ENCODE results near the gene GDF11.

The GDF11 gene

GRCh38 chr12:55742719-55743405 is at the start of gene GDF11:
Gene GDF11, plus strand, starts transcription at chr12:55743122. Its CDS starts 195 bp downstream, at chr12:55743317.
- Histone ChIP-seq H3K4me1 (ENCODE audit: control insufficient read depth in 1 of 2, insufficient read depth in 2 of 2, low read length in 2 of 2) (peaks cover 15 to 18% of the 10 kb centered on the region in 2 donors), H3K36me3 (ENCODE audit: control insufficient read depth in 1 of 2, insufficient read depth in 2 of 2, low read length in 2 of 2) (no peaks in the 10 kb centered on the region), H3K27me3 (ENCODE audit: control insufficient read depth in 1 of 2, insufficient read depth in 2 of 2, low read length in 2 of 2) (peaks cover 3 to 12% of the 10 kb centered on the region in 2 donors), H3K27ac (ENCODE audit: low read depth, low read length) (no peak within 1 kb of the TSS), H3K9ac (ENCODE audit: low read depth in 1 of 2, low read length in 2 of 2) (peak within 1 kb of the TSS; percentile 33 to 61), H3K4me3 (ENCODE audit: low read depth in 1 of 2, low read length in 2 of 2) (peak within 1 kb of the TSS; percentile 65 to 71), H3K9me3 (ENCODE audit: control insufficient read depth in 1 of 2, low read length in 2 of 2) (no peaks in the 10 kb centered on the region)

- Histone ChIP-seq H3K27ac (ENCODE audit: low read depth, low read length) (no peak overlapping the region), H3K36me3 (ENCODE audit: control insufficient read depth in 1 of 2, insufficient read depth in 2 of 2, low read length in 2 of 2) (peaks cover 0 to 6% of the 10 kb centered on the region in 2 donors), H3K27me3 (ENCODE audit: control insufficient read depth in 1 of 2, insufficient read depth in 2 of 2, low read length in 2 of 2) (no peaks in the 10 kb centered on the region), H3K4me3 (ENCODE audit: low read depth in 1 of 2, low read length in 2 of 2) (no peak overlapping the region), H3K4me1 (ENCODE audit: control insufficient read depth in 1 of 2, insufficient read depth in 2 of 2, low read length in 2 of 2) (no peaks in the 10 kb centered on the region), H3K9ac (ENCODE audit: low read depth in 1 of 2, low read length in 2 of 2) (no peak overlapping the region), H3K9me3 (ENCODE audit: control insufficient read depth in 1 of 2, low read length in 2 of 2) (no peaks in the 10 kb centered on the region)
Measured at GRCh38 chr12:55693323-55694187, 49.4 kb upstream of the GDF11 start.

- no peaks in the 10 kb centered on the region for H3K9me3 ChIP-seq (ENCODE audit: control insufficient read depth in 1 of 2, low read length in 2 of 2)
Measured at GRCh38 chr12:55694188-55694515, 48.8 kb upstream of the GDF11 start.

GRCh38 chr12:55694651-55695050 is 48.3 kb upstream of the GDF11 start:
- H3K9ac ChIP-seq (ENCODE audit: low read depth in 1 of 2, low read length in 2 of 2), result no peak overlapping the region
- no peaks in the 10 kb centered on the region for H3K9me3 ChIP-seq (ENCODE audit: control insufficient read depth in 1 of 2, low read length in 2 of 2)
- no peak overlapping the region for H3K4me3 ChIP-seq (ENCODE audit: low read depth in 1 of 2, low read length in 2 of 2)
- no peak overlapping the region for H3K27ac ChIP-seq (ENCODE audit: low read depth, low read length)
- H3K4me1 ChIP-seq (ENCODE audit: control insufficient read depth in 1 of 2, insufficient read depth in 2 of 2, low read length in 2 of 2), result peaks cover 5 to 7% of the 10 kb centered on the region in 2 donors
- peaks cover 0 to 6% of the 10 kb centered on the region in 2 donors for H3K36me3 ChIP-seq (ENCODE audit: control insufficient read depth in 1 of 2, insufficient read depth in 2 of 2, low read length in 2 of 2)
- H3K27me3 ChIP-seq (ENCODE audit: control insufficient read depth in 1 of 2, insufficient read depth in 2 of 2, low read length in 2 of 2), result no peaks in the 10 kb centered on the region

More at GRCh38 chr12:55694188-55694515, 48.8 kb upstream of the GDF11 start:
- peaks cover 0 to 2% of the 10 kb centered on the region in 2 donors for H3K4me1 ChIP-seq (ENCODE audit: control insufficient read depth in 1 of 2, insufficient read depth in 2 of 2, low read length in 2 of 2)
- peaks cover 0 to 6% of the 10 kb centered on the region in 2 donors for H3K36me3 ChIP-seq (ENCODE audit: control insufficient read depth in 1 of 2, insufficient read depth in 2 of 2, low read length in 2 of 2)
- H3K4me3 ChIP-seq (ENCODE audit: low read depth in 1 of 2, low read length in 2 of 2), result no peak overlapping the region
- H3K9ac ChIP-seq (ENCODE audit: low read depth in 1 of 2, low read length in 2 of 2), result no peak overlapping the region
- no peak overlapping the region for H3K27ac ChIP-seq (ENCODE audit: low read depth, low read length)
- no peaks in the 10 kb centered on the region for H3K27me3 ChIP-seq (ENCODE audit: control insufficient read depth in 1 of 2, insufficient read depth in 2 of 2, low read length in 2 of 2)

- H3K9ac ChIP-seq (ENCODE audit: low read depth in 1 of 2, low read length in 2 of 2), result no peak overlapping the region
- no peak overlapping the region for H3K27ac ChIP-seq (ENCODE audit: low read depth, low read length)
- peaks cover 0 to 6% of the 10 kb centered on the region in 2 donors for H3K36me3 ChIP-seq (ENCODE audit: control insufficient read depth in 1 of 2, insufficient read depth in 2 of 2, low read length in 2 of 2)
- H3K4me3 ChIP-seq (ENCODE audit: low read depth in 1 of 2, low read length in 2 of 2), result no peak overlapping the region
- H3K9me3 ChIP-seq (ENCODE audit: control insufficient read depth in 1 of 2, low read length in 2 of 2), result no peaks in the 10 kb centered on the region
- H3K4me1 ChIP-seq (ENCODE audit: control insufficient read depth in 1 of 2, insufficient read depth in 2 of 2, low read length in 2 of 2), result peaks cover 5 to 7% of the 10 kb centered on the region in 2 donors
- no peaks in the 10 kb centered on the region for H3K27me3 ChIP-seq (ENCODE audit: control insufficient read depth in 1 of 2, insufficient read depth in 2 of 2, low read length in 2 of 2)
Measured at GRCh38 chr12:55695349-55695748, 47.6 kb upstream of the GDF11 start.

GRCh38 chr12:55696141-55696540 is 46.8 kb upstream of the GDF11 start:
- no peak overlapping the region for H3K4me3 ChIP-seq (ENCODE audit: low read depth in 1 of 2, low read length in 2 of 2)
- no peak overlapping the region for H3K27ac ChIP-seq (ENCODE audit: low read depth, low read length)
- H3K4me1 ChIP-seq (ENCODE audit: control insufficient read depth in 1 of 2, insufficient read depth in 2 of 2, low read length in 2 of 2), result peaks cover 5 to 7% of the 10 kb centered on the region in 2 donors
- H3K9me3 ChIP-seq (ENCODE audit: control insufficient read depth in 1 of 2, low read length in 2 of 2), result no peaks in the 10 kb centered on the region
- H3K27me3 ChIP-seq (ENCODE audit: control insufficient read depth in 1 of 2, insufficient read depth in 2 of 2, low read length in 2 of 2), result no peaks in the 10 kb centered on the region
- no peak overlapping the region for H3K9ac ChIP-seq (ENCODE audit: low read depth in 1 of 2, low read length in 2 of 2)
- H3K36me3 ChIP-seq (ENCODE audit: control insufficient read depth in 1 of 2, insufficient read depth in 2 of 2, low read length in 2 of 2), result peaks cover 0 to 6% of the 10 kb centered on the region in 2 donors

GRCh38 chr12:55696796-55697462 is 46.0 kb upstream of the GDF11 start:
- Histone ChIP-seq H3K9ac (ENCODE audit: low read depth in 1 of 2, low read length in 2 of 2) (no peak overlapping the region), H3K27ac (ENCODE audit: low read depth, low read length) (no peak overlapping the region), H3K9me3 (ENCODE audit: control insufficient read depth in 1 of 2, low read length in 2 of 2) (no peaks in the 10 kb centered on the region), H3K4me1 (ENCODE audit: control insufficient read depth in 1 of 2, insufficient read depth in 2 of 2, low read length in 2 of 2) (peaks cover 5 to 7% of the 10 kb centered on the region in 2 donors), H3K27me3 (ENCODE audit: control insufficient read depth in 1 of 2, insufficient read depth in 2 of 2, low read length in 2 of 2) (no peaks in the 10 kb centered on the region), H3K4me3 (ENCODE audit: low read depth in 1 of 2, low read length in 2 of 2) (no peak overlapping the region), H3K36me3 (ENCODE audit: control insufficient read depth in 1 of 2, insufficient read depth in 2 of 2, low read length in 2 of 2) (peaks cover 0 to 6% of the 10 kb centered on the region in 2 donors)

- H3K9me3 ChIP-seq (ENCODE audit: control insufficient read depth in 1 of 2, low read length in 2 of 2), result no peaks in the 10 kb centered on the region
- H3K27ac ChIP-seq (ENCODE audit: low read depth, low read length), result no peak overlapping the region
- H3K4me1 ChIP-seq (ENCODE audit: control insufficient read depth in 1 of 2, insufficient read depth in 2 of 2, low read length in 2 of 2), result peaks cover 5 to 7% of the 10 kb centered on the region in 2 donors
- no peak overlapping the region for H3K9ac ChIP-seq (ENCODE audit: low read depth in 1 of 2, low read length in 2 of 2)
- no peaks in the 10 kb centered on the region for H3K27me3 ChIP-seq (ENCODE audit: control insufficient read depth in 1 of 2, insufficient read depth in 2 of 2, low read length in 2 of 2)
- no peak overlapping the region for H3K4me3 ChIP-seq (ENCODE audit: low read depth in 1 of 2, low read length in 2 of 2)
- peaks cover 0 to 3% of the 10 kb centered on the region in 2 donors for H3K36me3 ChIP-seq (ENCODE audit: control insufficient read depth in 1 of 2, insufficient read depth in 2 of 2, low read length in 2 of 2)
Measured at GRCh38 chr12:55697686-55698085, 45.2 kb upstream of the GDF11 start.

GRCh38 chr12:55698241-55698955 is 44.5 kb upstream of the GDF11 start:
- H3K4me3 ChIP-seq (ENCODE audit: low read depth in 1 of 2, low read length in 2 of 2), result no peak overlapping the region
- H3K9me3 ChIP-seq (ENCODE audit: control insufficient read depth in 1 of 2, low read length in 2 of 2), result no peaks in the 10 kb centered on the region
- H3K36me3 ChIP-seq (ENCODE audit: control insufficient read depth in 1 of 2, insufficient read depth in 2 of 2, low read length in 2 of 2), result no peaks in the 10 kb centered on the region
- no peak overlapping the region for H3K27ac ChIP-seq (ENCODE audit: low read depth, low read length)
- no peaks in the 10 kb centered on the region for H3K27me3 ChIP-seq (ENCODE audit: control insufficient read depth in 1 of 2, insufficient read depth in 2 of 2, low read length in 2 of 2)
- no peak overlapping the region for H3K9ac ChIP-seq (ENCODE audit: low read depth in 1 of 2, low read length in 2 of 2)
- peaks cover 5 to 7% of the 10 kb centered on the region in 2 donors for H3K4me1 ChIP-seq (ENCODE audit: control insufficient read depth in 1 of 2, insufficient read depth in 2 of 2, low read length in 2 of 2)
